ENCODE results near the gene SMARCA5. TPM values are rescaled to one million over a fixed set of nuclear protein-coding genes. Genes with fewer than 3 reads are reported as not detected.

The SMARCA5 gene
- polyA plus RNA-seq, 12 donors = 45.6 to 69.6 (median 58.1) TPM; not detected in 1

- DNase-seq = no peak
These were observed 17.9 kb downstream of the SMARCA5 start for GRCh38 chr4:143531380-143531779.

GRCh38 chr4:143531788-143532491 lies 18.4 kb downstream of the SMARCA5 start:
- no peak for DNase-seq

- DNase-seq = no peak
These were observed 25.6 kb downstream of the SMARCA5 start for GRCh38 chr4:143538979-143539669.

GRCh38 chr4:143539670-143540023 lies 26.1 kb downstream of the SMARCA5 start:
- no peak for DNase-seq

DNA sequence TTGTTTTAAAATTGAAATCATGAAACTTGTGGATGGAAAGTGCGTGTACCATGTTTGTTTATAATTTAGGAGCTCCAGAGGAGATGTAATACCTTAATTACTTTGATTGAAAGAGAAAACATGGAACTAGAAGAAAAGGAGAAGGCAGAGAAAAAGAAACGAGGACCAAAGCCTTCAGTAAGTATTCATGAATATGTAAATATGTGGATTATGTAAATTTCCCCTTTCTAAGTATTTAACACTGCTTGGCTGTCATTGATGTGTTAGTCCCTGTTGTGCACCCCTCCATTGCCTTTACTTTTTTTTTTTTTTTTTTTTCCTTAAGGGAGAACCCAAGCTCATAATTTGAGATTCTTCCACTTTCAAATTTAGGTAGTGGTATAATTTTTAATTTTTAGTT lies 36.4 kb downstream of the SMARCA5 start:
- no peak for DNase-seq

DNA sequence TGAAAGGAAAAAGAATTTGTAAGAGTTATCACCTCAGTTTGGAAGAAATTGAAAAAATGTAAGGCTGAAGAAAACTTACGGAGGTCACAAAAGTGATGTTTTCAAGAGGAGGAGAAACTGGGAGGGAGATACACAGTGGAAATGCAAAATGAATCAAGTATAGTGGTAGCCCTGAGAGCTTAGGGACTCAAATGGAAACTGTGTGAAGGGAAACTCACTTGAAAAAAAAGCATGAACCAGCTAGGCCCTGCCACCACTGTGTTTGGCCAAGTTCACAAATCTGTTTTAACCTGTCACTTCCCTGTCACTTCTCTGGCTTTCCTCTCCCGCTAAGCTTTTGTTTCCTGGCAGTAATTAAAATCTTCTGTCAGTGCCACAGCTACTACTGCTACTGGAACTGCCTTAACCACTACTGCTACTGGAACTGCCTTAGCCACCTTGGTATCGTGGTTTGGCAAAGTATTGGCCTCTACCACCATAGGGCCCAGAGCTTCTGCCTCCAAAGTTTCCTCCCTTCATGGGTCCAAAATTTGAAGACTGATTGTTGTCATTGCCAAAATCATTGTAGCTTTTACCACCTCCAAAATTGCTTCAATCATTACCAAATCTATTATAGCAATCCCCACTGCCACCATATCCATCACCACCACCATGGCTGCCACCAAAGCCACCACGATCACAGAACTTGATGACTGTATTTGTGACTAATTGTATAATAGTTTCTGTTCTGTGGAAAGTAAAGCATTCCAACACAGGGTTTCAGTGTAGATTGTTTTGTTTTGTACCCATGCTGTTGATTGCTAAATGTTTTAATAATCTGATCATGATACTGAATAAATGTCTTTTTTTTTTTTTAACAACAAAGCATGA lies 41.5 kb downstream of the SMARCA5 start:
- DNase-seq = no peak

- no peak for DNase-seq
These were observed 42.2 kb downstream of the SMARCA5 start for GRCh38 chr4:143555676-143556075.

GRCh38 chr4:143558286-143558685 lies 44.8 kb downstream of the SMARCA5 start:
- no peak for DNase-seq

DNA sequence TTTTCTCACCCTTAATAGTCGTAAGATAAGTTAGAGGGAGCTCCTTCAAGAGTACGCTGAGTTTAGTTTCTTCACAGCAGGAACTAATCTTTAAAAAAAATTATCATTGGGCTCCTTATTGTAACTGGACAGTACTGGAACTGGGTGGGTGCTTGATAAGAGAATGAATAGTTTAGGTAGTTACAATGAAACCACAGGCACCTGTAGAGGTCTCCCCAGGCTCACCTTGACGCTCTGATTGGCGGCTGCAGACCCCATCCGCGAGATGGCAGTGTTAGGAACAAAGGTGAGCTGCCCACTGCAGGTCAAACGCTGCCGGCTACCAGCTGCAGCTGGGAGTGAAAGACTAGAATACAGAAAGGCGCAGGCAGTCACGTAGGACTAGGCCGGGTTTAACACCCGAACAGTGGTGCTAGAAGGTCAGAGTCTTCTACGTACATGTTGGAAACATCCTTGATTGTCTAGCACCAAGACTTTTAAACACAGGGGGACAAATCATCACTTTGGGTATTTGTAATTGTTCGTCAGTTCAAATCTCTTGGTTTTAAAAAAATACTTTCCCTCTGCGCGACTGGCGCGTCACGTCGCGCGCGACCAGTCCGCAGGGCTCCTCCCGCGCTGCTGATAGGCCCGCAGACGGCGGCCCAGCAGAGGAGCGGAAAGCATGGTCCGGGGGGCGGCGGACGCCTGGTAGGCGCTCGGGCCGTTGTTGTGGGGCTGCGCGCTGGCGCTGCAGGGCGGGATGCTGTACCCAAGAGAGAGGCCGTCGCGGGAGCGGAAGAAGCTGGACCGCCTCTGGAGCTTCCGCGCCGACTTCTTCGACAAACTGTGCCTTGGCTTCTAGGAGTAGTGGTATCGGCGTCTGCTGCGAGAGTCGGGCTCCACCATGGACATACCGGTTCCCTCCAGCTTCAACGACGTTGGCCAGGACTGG lies 45.6 kb downstream of the SMARCA5 start:
- peak; percentile 71 for DNase-seq

GRCh38 chr4:143559757-143560147 lies 46.2 kb downstream of the SMARCA5 start:
- no peak for DNase-seq

DNA sequence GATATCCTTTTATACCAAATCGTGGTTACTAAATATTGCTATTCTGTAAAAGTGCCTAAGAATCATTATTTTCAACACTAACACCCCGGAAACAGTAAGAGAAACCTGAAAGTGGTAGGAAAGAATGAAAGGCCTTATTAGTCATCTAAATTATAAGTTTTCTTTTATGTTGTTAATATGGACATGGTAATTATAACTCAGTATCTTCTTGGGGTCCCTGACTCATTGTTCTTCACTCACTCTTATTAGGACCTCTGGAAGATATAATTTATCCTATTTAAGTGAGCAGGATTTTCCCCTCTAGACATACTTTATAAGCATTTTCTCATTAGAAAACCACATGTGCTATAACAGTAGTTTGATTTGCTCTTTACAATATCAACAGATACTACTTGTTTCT lies 51.0 kb downstream of the SMARCA5 start:
- no peak for DNase-seq

DNA sequence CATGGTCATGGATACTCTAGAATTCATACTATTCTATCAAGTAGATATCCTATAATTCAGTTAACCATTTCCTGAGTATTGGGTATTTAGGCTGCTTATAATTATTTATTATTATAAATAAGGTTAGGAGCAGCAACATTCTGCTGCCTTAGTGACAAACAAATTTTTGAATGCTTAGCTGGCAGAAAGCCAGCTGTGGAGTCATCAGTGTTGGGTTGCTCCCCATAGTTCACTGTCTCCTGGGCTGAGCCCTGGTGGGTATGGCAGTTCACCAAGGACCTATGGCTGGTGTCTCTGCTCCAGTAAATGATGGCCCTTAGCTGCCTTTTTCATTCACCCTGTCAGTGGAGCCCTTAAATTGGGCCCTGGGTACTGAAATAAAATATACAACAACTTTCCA lies 61.8 kb downstream of the SMARCA5 start:
- no peak for DNase-seq

DNA sequence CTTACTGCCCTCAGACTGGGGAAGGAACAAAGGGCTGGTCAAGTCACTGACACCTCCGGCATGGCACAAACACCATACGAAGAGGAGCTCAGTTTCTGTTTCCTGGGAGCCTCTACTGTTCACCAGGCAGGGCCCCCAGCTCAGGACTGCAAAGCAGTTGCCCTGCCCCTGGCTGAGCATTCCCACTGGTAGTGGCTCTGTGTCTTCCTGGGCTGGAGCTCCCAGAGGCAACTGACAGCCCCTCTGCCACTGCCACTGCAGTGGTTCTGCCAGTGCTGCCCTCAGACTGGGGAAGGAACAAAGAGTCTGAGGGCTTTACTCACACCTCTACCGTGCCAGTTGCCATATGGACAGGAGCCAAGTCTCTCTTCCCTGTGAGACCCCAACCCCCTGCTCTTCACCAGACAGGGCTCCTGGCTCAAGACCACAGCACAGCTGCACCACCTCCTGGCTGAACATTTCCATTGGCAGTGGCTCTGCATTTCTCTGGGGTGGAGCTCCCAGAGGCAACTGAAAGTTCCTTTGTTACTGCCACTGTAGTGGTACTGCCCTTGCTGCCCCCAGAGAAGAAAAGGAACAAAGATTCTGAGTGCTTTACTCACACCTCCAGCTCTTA lies 67.9 kb downstream of the SMARCA5 start:
- DNase-seq = no peak

GRCh38 chr4:143585548-143585947 lies 72.0 kb downstream of the SMARCA5 start:
- no peak for DNase-seq

DNA sequence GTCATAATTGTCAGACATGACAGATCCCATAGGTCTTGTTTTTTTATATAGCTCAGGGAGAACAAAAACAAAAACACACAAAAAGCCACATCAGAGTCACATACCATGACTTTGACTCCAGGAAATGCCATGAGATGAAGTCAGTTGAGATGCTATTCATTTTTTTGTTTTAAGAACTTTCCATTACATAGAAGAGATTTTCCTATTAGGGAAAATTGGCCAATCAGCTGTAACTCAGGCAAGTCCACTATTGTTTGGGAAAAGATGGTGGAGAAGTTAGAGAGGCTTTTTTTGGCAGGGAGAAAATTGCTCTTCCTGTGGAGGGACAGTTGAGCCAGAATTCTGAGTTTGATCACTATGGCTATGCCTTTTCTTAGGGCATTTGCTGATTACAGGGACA lies 72.6 kb downstream of the SMARCA5 start:
- no peak for DNase-seq

DNA sequence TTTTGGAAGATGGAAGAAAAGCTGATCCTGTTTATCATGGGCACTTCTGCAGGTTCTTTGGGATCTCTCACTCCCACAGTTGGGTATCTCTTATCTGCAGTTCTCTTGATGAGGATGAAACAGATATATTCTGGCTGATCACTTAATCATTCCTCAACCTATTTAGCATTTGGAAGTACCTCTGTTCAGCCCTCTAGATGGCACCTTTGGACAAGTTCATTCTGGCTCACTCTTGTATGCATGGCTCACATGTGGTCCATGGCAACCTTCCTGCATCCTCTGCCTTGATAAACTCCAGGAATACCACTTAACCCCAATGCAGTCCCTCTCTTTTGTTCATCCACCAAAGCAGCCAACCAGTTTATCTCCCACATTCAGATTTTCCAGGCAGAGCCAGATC lies 74.2 kb downstream of the SMARCA5 start:
- DNase-seq = no peak

- DNase-seq = no peak
These were observed 83.8 kb downstream of the SMARCA5 start for GRCh38 chr4:143597276-143597675.

GRCh38 chr4:143598816-143599215 lies 85.3 kb downstream of the SMARCA5 start:
- no peak for DNase-seq

- DNase-seq = no peak
These were observed 86.3 kb downstream of the SMARCA5 start for GRCh38 chr4:143599827-143600226.

- DNase-seq = no peak
These were observed 93.0 kb downstream of the SMARCA5 start for GRCh38 chr4:143606480-143606879.
